SIG-M5 treated with dmso at 0.1 percent for 504 hours (cell line): Measurements from ENCODE around the gene RTP5.
A peak's percentile ranks its signal among the peaks of the same experiment; 100 is the strongest.

Experiments
- DNase-seq: peaks from one replicate; lab custom pipeline; 2025; ENCODE audit not compliant: unreplicated experiment; lab: John Stamatoyannopoulos, UW

RTP5 gene

GRCh38 chr2:241843321-241844065, 26.0 kb upstream of the RTP5 start:
- no peak for DNase-seq

GRCh38 chr2:241844066-241844728, 25.3 kb upstream of the RTP5 start:
- peak; percentile 43 for DNase-seq

DNA sequence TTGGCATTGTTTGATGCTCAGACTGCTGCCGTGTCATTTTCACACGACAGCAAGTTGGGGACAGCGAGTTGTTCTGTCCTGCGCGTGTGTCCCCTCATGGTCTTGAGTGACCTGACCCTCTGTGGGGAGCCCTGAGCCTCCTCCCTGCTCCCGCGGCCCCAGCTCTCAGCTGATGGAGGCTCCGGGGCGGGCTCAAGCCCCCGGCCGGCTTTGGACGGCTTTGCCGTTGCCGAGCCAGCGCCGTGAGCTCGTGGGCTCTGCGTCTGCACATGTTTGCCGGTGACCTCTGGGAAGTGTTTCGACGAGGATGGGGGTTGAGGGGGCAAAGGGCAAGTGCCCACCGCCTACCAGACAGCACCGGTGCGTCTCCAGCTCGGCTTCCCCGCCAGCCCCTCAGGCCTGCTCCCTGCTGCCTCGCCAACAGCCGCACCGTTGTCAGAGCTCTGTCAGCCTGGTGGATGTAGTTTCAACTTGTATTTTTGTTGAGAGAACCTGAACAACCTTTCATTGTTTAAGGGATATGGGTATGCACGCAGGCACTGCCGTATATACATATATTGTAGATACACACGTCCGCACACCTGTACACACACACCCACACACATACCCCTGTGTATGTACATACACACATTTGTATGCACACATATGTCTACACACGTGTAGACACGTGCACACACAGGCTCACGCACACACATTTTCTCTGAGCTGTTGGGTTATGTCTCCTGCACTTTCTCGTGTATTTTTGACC, 24.5 kb upstream of the RTP5 start:
- DNase-seq, result no peak

GRCh38 chr2:241846406-241846805, 23.1 kb upstream of the RTP5 start:
- DNase-seq, result no peak

DNA sequence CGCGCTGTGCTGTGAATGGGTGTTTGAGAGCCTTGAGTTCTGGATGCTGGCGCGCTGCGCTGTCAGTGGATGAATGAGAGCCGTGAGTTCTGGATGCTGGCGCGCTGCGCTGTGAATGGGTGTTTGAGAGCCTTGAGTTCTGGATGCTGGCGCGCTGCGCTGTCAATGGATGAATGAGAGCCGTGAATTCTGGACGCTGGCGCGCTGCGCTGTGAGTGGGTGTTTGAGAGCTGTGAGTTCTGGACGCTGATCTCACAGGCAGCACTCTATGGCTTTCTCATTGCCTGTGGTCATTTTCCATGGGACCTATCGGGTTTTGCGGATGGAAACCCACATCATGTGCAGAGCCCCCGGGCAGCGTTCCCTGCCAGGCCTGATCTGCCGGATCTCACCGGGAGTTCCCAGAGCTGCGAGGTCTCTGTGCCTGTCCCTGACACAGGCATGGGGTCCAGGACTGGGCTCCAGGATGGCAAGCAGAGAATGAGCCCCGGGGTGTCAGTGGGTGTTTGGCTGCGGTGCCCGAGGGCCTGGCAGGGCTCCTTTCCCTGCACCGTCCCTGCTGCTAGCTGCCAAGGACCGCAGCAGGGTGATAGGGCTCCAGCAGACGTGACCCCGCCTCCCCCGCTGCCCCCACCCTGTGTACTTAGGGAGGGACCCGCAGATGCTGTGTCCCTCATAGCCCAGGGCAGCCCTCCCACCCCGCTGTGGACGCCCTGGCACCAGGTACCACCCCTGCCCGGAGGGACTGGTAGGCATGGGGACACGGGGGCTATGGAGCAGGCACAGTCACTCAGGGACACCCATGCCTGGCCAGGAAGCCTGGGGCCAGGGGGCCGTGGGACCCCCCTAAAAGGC, 20.5 kb upstream of the RTP5 start:
- no peak for DNase-seq

DNA sequence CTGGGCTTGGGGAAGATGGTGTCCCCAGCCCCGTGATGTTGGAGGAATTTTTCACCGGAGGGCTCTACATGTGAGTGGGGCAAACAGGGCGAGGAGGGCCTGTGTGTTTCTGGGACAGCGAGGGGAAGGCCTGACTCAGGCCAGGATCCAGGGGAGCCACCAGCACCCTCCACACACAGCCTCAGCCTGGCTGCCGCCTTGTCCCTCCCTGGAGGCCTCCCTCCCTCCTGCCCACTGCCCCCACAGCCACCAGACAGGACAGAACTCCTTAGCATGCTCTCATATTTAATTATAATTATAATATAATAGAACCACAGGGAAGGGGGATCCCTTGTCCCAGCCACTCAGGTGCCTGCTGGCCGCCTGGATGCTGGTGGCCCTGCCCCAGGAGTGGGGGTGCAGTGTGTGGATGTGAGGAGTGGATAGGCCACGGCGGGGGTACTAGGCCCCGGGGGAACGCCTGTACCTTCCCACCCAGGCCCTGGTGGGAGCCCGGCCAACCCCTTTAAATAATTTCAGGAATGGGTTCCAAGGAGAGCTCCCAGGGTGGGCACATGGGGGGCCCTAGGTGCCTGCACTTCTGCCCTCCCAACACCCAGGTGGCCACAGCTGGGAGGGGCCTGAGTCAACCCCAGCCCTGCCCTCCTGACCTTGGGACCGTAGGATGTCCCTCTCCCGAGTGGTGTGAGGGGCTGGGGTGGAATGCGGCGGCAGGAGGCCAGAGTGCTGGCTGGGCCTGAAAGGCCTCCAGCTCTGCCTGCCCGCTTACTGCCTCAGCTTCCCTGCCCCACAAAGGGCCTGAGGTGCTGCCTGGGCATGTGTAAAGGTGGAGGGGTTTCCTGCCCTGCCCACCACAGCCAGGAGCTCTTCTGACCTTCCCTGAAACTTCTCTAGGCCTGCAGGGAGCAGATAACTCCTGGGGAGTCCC, 19.6 kb upstream of the RTP5 start:
- DNase-seq, result no peak

- DNase-seq, result no peak
Measured at GRCh38 chr2:241850544-241851324, 18.8 kb upstream of the RTP5 start.

DNA sequence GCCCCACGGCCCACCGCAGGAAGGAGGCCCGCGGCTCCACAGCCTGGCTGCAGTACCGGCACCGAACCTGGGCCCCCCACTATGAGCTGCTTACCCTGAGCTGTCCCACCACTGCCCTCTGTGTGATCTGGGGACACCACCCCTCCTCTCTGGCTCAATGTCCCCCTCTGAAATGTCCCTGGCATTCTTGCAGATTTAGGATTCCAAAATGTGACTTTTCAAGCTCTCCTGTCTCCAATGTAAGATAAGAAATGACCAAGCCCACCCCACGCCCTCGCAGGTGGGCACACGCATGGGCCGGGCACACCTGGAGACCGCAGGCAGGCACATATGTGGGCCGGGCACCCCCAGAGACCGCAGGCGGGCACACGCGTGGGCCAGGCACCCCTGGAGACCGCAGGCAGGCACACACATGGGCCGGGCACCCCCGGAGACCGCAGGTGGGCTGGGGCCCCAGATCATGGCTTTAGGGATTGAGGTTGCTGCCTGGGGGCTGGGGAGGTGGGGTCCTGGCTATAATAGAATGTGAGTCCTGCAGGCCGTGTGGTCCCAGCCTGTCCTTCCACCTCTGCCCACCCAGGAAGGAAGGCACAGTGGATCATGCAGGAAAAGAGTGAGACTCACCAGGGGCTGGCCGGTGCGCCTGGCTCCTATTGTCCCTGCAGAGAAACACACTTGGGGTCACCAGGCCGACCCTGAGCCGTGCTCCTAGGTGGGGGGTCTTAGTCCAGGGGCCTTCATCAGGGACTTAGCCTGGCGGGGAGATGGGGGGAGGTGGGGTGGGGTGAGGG, 18.0 kb upstream of the RTP5 start:
- no peak for DNase-seq

- DNase-seq, result no peak
Measured at GRCh38 chr2:241852116-241852980, 17.2 kb upstream of the RTP5 start.

- DNase-seq, result no peak
Measured at GRCh38 chr2:241852981-241853631, 16.4 kb upstream of the RTP5 start.

DNA sequence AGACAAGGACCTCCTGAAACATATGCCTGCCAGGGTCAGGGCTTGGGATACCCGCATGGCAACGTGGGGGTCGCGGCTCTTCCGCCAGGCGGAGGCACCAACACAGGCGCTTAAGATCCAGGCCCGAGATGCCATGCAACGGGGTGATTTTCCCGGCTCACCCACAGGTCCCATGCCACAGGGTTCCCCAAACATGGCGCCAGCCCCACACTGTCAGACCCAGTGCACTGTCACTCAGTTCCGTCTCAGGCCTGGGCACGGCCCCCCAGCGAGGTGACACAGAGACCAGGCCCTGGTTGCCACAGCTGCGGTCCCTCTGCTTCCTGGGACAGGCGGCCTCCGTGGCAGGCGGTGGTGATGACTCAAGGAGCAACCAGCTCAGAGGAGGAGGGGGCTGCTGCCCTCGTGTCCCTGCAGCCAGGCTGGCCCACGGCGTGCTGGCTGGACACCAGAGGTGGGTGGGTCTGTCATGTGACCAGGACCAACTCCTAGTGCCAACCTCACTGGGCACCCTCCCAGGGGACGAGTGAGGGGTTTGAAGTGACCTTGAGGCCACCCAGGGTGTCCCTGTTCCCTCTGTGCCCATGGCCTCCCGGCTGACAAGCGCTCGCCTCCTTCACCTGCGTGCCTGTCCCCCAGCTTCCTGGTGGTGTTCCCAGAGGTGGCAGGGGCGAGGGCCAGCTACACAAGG, 15.7 kb upstream of the RTP5 start:
- DNase-seq, result no peak

GRCh38 chr2:241854342-241855244, 14.9 kb upstream of the RTP5 start:
- DNase-seq, result no peak

GRCh38 chr2:241855245-241855887, 14.2 kb upstream of the RTP5 start:
- no peak for DNase-seq

- no peak for DNase-seq
Measured at GRCh38 chr2:241855888-241856422, 13.6 kb upstream of the RTP5 start.
